GM12872 (cell line): ENCODE results near the gene PALLD.

ENCODE experiments used
- CTCF ChIP-seq: IDR thresholded peaks from 3 replicates; pipeline ENCODE4 v1.5.1; 2011; ENCODE audit warnings: low read depth, mild to moderate bottlenecking, low read length, moderate library complexity; ENCODE audit not compliant: insufficient read depth

The PALLD gene

GRCh38 chr4:168736860-168737805 lies 240.3 kb downstream of the PALLD start:
- no peak for TF ChIP-seq CTCF

- no peak for TF ChIP-seq CTCF
Measured at GRCh38 chr4:168737806-168738172, 240.9 kb downstream of the PALLD start.

- no peak for TF ChIP-seq CTCF
Measured at GRCh38 chr4:168739886-168740285, 243.0 kb downstream of the PALLD start.

- no peak for TF ChIP-seq CTCF
Measured at GRCh38 chr4:168740691-168741090, 243.8 kb downstream of the PALLD start.

GRCh38 chr4:168741281-168742173 lies 244.7 kb downstream of the PALLD start:
- TF ChIP-seq CTCF = no peak

GRCh38 chr4:168743131-168743530 lies 246.3 kb downstream of the PALLD start:
- TF ChIP-seq CTCF = no peak

GRCh38 chr4:168743601-168744000 lies 246.7 kb downstream of the PALLD start:
- TF ChIP-seq CTCF = no peak
